Retinal pigment epithelial cell (primary cell): ENCODE results near the gene PYCARD.
"Not testable (repeated sequence)": the region's sequence is repeated elsewhere in the genome, so short reads cannot be mapped to it uniquely, and the experiment has no call there.

Experiments
- DNase-seq: peaks from one replicate; pipeline ENCODE4 v3.0.0-alpha.2; 2010; ENCODE audit warnings: low read depth
- H3K4me3 ChIP-seq: 2 replicates; pipeline ENCODE4 v1.5.1; 2011; ENCODE audit warnings: mild to moderate bottlenecking, low read length, control low read depth, moderate library complexity
- CTCF ChIP-seq: conservative IDR thresholded peaks from 2 replicates; pipeline ENCODE4 v1.5.1; 2011; ENCODE audit warnings: low read depth, low read length, control low read depth, inconsistent platforms

Gene PYCARD

DNA sequence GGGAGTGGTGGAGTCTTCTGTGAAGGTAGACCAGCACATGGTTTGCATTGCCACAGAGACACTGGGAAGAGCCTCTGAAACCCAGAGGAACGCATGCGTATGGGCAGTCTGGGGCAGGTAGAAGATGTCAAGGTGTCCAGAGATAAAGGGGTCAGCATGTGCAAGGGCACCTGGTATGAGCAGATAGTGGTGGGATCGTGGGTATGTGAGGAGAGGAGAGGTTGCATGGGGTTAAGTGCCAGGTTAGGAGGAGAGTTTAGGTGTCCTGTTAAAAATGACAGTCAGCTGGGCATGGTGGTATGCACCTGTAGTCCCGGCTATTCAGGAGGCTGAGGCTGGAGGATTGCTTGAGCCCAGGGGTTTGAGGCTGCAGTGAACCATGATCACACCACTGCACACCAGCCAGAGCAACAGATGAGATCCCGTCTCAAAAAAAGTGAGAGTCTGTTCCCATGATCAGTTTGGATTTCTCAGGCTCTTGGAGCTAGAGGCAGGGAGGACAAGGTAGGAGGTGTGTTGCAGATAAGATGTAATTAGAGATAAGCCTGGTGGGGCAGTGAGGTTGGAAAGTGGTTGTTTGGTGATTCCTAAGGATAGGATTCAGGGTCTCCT lies 3.0 kb downstream of the PYCARD start:
- no peak for TF ChIP-seq CTCF
- no peak for DNase-seq
- no peak overlapping the region for H3K4me3 ChIP-seq

DNA sequence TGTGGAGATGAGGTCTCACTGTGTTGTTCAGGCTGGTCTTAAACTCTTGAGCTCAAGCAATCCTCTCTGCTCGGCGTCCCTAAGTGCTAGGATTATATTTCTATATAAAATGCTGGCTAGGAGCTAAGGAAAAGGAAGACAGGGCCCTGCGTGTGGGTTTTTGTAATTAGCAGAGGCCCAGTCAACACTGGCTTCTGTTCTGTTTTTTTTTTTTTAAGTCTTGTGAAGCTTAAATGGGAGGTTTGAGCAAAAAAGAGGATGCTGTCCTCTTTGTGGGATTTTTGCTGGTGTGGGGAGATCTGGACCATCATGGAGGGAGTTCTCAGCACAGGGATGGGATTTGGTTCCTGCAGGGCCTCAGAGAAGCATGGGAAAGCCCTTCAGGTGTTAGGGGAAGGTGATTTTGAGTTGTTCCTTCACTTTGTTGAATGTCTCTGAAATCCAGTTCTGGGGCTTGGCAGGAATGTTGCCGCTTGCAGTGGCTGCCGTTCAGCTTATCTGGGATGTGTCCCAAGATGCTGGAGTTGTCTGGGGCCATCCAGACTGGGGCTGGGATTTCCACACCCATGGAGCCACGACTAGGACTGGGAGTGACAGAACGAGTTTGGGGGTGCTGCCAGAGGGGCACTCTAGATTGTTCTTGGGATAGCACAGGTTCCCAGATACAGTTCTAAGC lies 4.2 kb downstream of the PYCARD start:
- TF ChIP-seq CTCF = no peak
- H3K4me3 ChIP-seq = no peak overlapping the region
- no peak for DNase-seq

DNA sequence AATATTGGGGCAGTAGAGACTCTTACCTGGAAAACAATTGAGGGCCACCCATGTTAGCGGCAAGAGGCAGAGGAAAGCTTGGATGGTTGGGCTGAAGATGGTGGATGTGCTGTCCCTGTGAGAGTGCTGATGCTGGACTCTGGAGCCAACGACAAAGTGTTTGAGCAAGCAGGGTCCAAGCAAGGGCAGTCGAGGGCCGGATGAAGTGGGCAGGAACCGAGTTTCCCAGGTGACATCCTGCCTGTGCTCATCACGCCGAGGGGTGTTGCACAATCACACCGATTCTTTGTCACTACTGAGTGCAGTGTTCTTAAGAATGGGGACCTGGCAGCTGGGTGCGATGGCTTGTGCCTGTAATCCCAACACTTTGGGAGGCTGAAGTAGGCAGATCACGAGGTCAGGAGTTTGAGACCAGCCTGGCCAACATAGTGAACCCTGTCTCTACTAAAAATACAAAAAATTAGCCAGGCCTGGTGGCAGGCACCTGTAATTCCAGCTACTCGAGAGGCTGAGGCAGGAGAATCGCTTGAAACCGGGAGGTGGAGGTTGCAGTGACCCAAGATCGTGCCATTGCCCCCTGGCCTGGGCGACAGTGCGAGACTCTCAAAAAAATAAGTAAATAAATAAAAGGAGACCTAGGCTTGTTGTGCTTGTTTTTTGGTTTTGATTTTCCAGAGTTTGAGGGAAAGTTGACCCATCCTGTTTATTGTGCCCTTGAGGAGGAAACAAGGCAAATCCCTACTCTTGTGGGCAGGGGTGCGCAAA lies 6.1 kb downstream of the PYCARD start:
- H3K4me3 ChIP-seq = no peak overlapping the region
- no peak for DNase-seq
- no peak for TF ChIP-seq CTCF

GRCh38 chr16:31195861-31196260 lies 6.7 kb downstream of the PYCARD start:
- not testable (repeated sequence) for DNase-seq, H3K4me3 ChIP-seq

GRCh38 chr16:31194898-31195297 lies 7.7 kb downstream of the PYCARD start:
- no peak for TF ChIP-seq CTCF
- no peak overlapping the region for H3K4me3 ChIP-seq
- no peak for DNase-seq

GRCh38 chr16:31193874-31194273 lies 8.7 kb downstream of the PYCARD start:
- no peak overlapping the region for H3K4me3 ChIP-seq

More at GRCh38 chr16:31193874-31194273, 8.7 kb downstream of the PYCARD start:
- DNase-seq = no peak
- no peak for TF ChIP-seq CTCF
